NCI-H510A (cell line): Measurements from ENCODE around the gene PAX6.

Source experiments
- DNase-seq: peaks from one replicate; lab custom pipeline; 2025; lab: John Stamatoyannopoulos, UW

Gene PAX6

DNA sequence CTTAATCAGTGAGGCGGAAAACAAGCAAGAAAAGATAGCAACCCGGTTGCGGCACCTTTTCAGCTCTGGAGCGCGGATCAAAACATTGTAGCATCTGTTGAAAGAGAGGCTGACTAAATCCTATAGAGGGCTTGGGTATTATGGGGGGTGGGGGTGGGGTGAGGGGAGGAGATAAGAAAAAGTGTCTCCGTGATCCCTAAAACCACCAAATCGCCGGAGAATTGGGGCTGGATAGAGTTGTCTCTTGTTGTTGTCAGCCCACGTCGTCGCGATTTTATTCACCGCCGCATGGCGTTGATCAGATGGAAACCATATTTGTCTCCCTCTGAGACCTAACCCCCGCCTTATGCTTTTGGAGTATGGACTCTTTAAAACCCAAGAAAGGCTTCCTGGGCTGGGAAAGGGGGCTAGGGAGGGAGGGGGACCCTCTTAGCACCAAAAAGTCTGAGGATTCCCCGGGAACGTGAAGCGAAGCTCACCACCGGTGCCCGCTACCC is 13.0 kb downstream of the PAX6 start:
- DNase-seq, result no peak

DNA sequence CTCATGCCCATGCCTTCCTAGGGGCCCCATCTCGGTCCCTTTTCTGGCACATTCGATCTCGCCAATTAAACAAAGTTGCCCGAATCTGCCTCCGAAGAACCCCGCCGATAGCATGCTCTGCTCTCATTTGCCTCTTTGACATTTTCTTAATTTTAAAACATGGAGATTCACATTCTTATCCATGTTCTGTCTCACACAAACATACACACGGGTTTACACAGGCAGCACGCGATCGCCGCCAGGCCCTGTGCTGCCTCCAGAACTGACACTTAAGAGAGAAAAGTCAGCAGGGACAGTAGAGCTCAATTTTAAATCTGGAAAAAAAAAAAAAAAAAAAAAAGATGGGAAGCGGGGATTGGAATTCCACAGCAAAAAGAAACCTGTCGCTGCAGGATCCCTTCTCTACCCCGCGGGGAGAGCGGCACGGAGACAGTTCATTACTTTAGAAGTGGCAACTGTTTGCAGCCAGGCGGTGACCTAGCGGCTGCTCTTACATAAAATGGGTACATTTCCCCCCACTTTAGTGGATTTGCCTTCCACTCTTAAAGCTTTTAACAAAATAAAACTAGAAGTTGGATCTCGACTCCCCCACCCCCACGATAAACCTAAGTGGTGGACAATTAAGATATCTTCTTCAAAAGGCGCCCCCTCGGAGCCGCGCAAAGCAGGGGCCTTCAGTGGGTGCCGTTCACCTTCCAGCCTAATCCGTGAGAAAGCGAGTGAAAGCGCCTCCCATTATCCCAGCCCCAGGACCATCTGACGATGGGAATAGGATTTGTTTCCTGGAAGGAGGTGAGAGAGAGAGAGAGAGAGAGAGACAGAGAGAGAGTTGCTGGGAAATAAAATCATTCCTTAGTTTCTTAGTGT is 13.7 kb downstream of the PAX6 start:
- no peak for DNase-seq

DNA sequence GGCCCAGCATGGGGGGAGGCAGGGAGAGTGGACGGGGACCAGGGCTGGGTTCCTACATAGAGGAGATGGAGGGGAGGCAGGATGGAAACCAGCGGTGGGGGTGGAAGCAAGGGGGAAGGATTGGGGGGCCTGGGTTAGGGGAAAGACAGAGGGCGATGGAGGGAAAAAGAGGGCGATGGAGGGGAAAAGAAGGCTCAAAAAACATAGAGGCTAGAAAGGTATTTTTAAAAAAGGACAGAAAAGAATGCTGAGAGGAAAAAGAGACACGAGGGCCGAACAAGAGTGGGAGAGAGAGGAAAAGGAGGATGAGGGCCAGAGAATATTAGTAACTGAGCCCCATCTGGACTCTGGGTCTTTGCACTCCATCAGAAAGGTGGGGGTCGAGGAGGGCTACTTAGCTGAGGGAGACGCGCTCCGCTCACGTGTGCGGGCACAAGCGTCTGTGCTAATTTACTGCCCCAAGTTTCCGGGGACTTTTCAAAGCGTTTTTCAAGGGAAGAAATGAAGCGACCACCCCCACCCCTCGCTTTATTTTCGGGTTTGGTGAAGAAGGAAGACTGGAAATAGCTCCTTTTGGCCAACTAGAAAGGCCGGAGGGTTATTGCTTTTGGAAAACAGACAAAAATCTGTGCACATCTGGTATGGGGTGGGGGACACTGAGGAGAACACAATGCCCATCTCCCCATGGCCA is 14.5 kb downstream of the PAX6 start:
- no peak for DNase-seq

DNA sequence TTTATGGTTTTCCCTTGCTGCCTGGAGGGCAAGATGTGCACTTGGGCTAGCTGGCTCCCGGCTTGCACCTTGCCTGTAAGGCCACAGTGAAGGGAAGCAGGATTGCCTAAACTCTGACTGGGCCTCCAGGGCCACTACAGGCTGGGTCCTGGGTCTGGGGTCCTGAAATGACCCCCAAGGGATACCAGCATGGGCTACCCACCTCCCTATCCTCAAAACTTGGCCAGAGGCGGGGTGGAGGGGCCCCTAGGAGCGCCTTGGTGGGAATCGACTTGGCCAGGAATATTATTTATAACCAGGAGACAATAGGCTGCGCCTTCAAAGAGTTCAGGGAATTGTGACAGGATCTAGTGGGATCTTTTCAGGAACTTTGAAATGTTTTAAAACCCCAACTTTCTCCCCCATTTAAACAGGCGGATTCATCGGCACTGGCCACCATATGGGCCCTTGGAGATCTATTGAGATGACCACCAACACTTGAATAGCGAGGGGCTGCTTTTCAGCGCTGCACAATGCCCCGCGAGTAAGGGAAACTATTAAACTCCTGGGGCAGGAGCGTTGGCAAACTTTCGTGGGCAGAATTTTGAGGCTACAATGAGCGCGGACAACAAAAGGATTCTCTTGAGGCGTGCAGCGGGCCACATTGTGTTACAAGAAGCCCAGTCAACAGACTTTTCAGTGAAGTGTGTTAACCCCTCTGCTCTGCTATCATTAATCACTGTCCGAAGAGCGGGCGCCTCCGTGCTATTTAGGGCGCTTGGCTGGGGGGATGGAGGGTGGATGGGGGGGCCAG is 15.2 kb downstream of the PAX6 start:
- no peak for DNase-seq

DNA sequence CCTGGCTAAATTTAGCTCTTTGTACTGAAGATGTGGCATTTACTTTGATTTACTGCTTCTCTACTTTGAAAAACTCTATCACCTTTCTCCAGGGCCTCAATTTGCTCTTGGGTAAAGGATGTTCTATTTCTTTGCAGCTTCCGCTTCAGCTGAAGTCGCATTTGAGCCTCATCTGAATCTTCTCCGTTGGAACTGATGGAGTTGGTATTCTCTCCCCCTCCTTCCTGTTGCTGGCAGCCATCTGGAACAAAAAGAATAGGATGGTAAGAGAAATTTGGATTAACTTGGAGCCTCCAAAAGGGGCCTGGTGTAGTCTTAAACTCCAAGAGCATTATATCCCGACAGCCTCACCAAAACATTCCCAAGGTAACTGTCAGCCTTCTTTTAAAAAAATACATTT is 16.6 kb downstream of the PAX6 start:
- DNase-seq, result no peak

DNA sequence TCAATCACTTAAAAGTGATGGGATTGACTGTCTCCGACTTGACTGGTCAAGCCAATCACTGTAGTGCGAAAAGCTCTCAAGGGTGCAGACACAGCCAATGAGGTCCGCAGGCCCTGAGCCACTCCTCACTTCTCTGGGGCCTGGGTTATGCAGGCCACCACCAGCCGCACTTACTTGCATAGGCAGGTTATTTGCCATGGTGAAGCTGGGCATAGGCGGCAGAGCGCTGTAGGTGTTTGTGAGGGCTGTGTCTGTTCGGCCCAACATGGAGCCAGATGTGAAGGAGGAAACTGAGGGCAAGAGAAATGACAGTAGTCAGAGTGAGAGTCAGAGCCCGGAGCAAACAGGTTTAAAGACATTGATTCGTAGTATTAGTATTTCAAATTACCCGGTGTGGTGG is 17.9 kb downstream of the PAX6 start:
- DNase-seq, result no peak

DNA sequence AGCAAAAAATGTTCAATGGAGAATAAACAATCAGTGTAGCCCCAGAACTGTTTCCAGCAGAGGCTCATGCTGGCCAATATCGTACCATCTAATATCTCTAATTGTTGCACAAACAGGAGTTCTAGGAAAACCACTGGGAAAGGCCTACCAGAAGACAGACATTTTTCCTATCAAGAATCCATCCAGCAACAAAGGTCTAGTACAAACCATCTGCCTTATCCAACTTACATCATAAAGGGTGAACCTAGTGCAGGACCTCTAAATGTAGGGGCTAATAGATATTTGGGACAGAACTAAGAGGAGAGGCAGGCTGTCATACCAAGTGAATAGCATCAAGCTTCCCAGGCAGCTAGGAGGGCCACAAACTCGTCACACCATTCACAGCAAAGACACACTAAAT is 18.7 kb downstream of the PAX6 start:
- DNase-seq, result no peak

DNA sequence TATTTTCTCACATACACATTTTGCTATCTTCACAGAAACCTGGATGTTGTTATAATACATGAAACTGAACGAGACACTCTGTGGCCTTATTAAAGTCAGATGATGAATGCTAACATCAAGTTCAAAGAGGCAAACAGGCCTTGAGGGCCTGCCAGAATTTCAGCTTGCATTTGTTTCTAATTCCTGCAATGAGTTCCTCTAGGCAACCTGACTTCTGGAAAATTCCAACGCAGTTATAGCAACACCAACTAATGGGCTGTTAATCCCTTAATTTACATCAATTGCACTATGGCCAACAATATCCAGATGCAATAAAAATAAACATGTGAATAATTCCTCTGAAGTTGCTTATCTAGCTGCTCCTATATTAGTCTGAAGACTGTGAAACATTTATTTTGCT is 19.1 kb downstream of the PAX6 start:
- no peak for DNase-seq

DNA sequence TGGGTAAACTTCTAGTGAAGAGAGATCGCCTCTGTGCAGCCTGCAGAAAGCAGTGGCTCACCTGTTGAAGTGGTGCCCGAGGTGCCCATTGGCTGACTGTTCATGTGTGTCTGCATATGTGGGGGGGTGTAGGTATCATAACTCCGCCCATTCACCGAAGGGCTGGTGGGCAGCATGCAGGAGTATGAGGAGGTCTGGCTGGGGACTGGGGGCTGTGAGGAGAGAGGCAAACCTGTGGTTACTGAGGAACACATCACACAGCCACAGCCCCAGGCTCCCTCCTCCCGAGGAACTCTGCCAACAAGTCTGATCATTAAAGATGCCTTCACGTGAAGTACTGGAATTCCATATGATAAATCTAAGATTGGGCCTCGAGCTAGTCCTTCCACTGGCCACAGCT is 20.5 kb downstream of the PAX6 start:
- no peak for DNase-seq

DNA sequence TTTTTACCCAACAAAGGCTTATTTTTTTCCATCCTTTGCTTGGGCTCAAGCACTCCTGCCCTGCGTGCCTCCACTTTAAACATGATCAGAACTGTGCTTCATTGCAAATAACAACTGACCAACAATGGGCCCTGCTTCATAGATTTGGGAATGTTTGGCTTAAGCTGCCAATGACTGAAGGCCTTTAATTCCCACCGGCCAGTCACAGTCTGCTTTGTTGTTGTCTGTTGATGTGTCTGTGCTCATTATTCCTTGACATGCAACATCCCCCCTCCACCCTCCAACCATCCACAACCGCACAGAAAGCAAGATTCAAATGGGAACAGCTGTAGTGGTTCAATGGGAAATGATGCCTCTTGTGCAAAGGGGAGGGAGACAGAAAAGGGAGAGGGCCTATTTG is 23.0 kb downstream of the PAX6 start:
- DNase-seq, result no peak

DNA sequence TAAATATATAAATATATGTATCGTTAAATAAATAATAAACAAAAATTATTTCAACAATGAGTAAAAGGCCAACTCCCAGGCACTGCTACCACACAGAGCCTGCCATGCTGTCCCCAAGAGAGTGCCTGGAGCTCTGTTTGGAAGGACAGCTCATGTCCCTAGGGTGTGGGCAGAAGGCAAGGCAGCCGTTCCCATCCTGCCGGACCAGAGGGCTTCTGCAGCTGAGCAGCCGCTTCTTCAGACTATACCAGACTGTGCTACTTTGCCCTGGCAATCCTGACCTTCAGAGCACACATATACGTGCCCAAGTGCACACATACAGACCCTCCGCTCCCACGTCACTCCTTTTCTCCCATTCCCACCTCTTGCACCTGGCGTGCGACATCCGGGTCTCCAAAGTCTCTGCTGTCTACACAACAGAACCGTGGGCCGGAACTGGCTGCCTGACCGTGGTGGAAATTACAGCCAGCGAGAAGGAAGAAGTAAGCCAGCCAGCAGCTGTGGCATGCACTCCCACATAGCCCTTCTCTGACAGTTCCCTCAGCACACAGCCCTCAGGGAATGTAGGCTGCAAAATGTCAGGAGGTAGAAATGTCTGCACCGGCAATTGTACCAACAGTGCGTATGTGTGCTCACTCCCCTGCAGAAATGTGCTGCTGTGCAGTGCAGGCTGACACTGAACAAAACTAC is 24.0 kb downstream of the PAX6 start:
- no peak for DNase-seq

DNA sequence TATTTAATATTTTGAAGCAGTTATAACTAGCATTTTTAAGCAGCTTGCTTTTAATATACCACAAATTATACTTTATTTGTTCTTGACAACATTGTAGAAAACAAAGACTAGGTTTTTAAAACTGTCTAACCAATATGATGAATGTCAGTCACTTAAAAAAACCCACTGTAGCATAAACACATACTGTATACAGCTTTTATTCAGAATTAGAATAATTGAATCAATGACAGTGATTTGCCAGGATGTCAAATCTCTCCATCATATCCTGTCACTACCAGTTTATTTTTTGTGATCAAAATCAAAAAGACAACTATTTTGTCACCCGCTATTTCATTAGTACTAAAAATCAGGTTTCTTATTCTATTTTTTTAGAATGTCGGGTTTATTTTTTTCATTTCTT is 26.5 kb downstream of the PAX6 start:
- no peak for DNase-seq

DNA sequence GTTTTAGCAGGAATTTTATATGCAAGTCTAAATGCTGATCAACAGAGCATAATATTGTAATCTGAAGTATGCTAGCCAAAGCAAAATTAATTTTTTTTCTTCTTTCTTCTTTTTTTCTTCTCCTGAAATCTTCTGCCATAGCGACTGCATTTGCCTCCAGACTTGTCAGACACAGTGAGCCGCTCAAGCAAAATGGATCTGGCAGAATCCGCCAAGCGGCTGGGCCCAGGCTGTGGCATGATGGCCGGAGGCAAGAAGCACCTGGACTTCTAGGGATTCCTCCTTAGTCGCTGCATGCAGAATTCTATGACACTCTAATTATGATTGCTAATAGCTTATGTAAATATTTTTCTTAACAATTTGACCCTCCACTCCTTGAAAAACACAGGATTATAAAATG is 27.9 kb downstream of the PAX6 start:
- DNase-seq, result no peak

DNA sequence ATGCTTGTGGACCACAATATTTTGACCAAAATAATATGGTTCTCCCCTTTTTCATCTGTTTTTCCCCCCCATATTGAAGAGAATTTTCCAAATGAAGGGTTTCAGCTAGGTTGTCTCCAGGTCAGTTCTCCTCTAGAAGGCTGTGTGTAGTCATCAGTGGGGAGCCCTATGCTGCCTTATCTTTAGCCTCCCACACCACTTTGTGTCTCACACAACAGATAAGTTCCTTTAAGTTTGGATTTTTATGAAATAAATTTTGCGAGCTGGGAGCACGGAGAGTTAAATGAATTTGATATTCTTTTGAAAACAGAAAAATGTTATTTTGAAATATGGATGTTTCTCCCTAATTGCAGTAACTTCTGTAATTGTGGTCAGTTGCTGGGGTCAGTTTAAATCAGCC is 28.9 kb downstream of the PAX6 start:
- no peak for DNase-seq

DNA sequence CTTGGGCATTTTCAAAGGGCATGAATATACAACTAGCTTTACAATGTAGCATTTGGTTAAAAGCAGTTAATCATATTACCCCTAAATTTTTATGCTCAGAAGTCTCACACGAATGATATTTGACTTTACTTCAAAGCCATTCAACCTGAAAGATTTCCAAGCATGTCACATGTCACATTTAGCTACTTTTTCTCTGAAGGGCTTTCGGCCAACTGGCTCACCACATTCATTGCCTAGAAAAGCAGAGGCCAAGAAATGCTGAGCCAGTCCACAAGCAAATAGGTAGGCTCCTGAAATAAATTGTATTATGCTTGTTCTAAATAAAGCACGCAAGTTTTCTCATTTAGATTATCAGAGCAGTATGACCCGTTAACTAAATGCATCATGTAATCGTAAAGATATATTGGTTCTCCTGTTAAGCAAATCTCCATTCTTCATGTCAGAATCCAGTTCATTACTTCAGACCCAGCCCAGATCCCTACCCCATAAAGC is 30.6 kb downstream of the PAX6 start:
- no peak for DNase-seq

DNA sequence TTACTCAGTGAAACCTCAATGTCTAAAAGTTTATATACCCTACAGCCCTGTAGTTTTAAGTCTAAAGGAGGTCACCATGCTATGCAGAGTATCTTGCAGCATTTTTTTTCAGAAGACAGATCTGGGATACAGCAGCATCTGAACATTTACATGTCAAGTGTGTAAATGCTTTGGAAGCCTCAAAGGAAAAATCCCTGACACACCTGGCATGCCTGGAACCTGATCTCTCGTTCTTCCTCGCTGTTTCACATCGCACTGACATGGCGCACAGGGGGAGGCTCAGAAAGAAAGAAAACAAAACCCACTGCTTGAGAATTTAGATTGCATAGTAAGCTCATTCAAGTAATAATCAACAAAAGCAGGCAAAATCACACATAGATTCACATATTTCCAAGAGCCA is 31.0 kb downstream of the PAX6 start:
- no peak for DNase-seq

DNA sequence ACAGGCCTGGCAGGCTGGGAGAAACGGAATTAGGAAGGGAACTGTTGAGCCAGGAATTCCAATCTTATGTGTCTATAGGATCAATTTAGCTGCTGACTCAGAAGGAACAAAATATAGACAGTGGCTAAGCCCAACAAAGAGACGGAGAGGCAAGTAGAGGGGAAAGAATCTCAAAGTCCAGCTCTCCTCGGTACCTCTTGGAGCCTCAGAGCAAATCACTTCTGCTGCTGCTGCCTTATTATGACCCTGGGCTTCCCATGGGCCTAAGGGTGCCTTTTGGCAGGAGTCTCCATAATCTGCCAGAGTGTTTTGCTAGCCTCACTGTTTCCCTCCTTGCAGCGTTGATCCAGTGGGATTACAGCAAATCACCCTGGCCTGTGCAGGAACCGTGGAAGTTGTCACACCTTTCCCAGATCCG is 31.7 kb downstream of the PAX6 start:
- no peak for DNase-seq

DNA sequence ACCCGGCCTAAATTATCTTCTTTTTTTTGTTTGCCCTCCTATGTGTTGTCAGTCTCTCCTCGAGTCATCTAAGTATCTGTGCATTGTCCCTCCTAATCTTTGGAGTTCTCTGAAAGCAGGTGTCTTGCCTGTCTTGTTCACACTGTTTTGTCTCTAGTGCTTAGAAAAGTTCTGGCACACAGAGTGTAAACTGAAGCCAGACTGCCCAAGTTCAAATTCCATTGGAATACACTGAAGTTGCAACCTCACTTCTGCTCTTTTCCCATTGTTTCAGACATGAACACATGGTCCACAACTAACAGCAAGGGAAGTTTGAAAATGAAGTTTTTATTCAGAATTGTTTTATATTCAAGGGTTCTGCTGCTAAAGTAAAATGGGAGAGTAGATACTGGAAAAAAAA is 38.7 kb downstream of the PAX6 start:
- no peak for DNase-seq

DNA sequence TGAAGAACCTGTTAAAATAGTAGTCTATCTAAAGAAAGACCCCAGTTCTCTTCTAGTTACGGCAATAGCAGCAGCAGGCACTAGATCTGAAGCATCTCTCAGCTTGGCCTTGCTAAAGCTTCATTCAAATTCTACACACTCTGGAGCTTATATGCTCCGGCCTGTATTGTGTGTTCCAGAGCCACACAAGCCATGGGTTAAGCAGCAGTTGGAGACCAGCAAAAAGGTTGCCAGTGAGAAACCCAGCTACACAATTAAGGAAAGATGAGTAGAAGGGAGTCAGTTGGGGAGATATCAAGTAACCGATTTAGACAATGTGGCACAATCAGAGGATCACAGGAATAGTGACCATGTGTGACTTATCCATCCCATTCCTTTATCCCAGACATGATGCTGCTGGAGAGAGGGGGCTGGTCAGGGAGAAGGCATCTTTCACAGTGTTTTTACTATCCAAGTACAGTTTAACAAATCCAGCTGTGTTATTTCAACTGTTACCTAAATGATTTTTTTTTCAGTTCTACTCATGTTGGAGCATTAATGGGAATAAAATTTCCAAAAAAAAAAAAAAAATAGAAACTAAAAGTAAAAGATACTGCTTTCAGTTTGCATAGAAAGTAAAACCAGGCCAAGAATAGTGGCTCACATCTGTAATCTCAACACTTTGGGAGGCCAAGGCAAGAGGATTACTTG is 41.0 kb downstream of the PAX6 start:
- DNase-seq, result no peak

DNA sequence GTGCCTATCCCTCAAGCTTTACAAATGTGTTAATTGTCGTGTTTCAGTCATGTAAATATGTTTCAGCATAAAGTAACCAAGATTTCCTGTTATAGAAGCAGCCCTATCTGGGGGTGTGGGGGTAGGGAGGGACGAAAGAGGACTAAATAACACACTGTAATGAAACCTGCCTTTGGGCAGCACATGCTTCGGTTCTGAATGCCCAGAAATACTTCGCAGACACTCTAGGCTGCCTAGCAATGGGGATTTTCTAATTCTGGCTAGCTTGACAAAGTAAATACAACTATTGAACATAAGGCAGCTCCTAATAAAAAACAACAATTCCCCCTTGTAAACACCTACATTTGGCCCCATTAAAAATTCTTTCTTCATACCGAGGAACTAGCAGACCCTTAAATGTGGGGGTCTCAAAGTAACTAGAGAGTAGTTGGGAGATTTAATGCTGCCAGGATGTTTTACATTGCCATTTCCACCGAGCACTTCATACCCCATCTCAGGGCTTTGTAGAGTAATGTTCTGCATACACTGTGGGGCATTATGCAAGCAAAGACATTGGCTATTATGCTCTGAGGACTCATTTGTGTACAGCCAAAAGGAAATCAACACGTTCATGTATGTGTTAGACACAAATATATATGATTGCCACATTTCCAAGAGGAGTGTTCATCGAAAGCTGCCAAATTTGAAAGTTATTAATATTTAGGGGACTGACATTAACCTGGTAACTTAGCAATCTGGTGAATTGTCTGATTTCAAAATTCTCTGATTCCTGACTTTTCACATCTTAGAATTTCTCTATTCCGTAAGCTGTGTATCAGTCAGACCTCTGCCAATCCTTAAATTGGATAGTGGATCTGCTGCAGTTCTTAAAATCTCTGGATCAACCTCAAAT is 42.1 kb downstream of the PAX6 start:
- no peak for DNase-seq
